Activated CD4-positive, alpha-beta memory T cell treated with anti-CD3 and anti-CD28 coated beads, Interleukin-2, amount 10 ng/mL, durations not matched to agents 7 days and 5 days (primary cell): ENCODE data around the gene LENEP. TPM values are rescaled to one million over a fixed set of nuclear protein-coding genes. Genes with fewer than 3 reads are reported as not detected.

Experiments
- CTCF ChIA-PET: fragments of 350-600 bp; sonication (Branson Sonifier 250); formaldehyde crosslinking; loops from one replicate; lab custom pipeline; 2021; ENCODE audit warnings: antibody characterized with exemption, inconsistent platforms; lab: Charles Lee
- POLR2A ChIA-PET: fragments of 350-600 bp; sonication (Branson Sonifier 250); formaldehyde crosslinking; loops from one replicate; lab custom pipeline; 2021; ENCODE audit warnings: antibody characterized with exemption; lab: Charles Lee
- DNase-seq: peaks from one replicate; pipeline ENCODE4 v3.0.0-alpha.2; 2020
- H3K27ac Mint-ChIP-seq: one replicate; pipeline ENCODE4 v1.8.0; 2021; ENCODE audit warnings: mild to moderate bottlenecking, mixed read lengths
- H3K27me3 Mint-ChIP-seq: one replicate; pipeline ENCODE4 v1.8.0; 2021; ENCODE audit warnings: mixed read lengths
- H3K36me3 Mint-ChIP-seq: one replicate; pipeline ENCODE4 v1.8.0; 2021; ENCODE audit warnings: low read depth, mixed read lengths
- H3K4me1 Mint-ChIP-seq: one replicate; pipeline ENCODE4 v1.8.0; 2021; ENCODE audit warnings: mixed read lengths
- H3K4me3 Mint-ChIP-seq: one replicate; pipeline ENCODE4 v1.8.0; 2021; ENCODE audit warnings: mild to moderate bottlenecking, mixed read lengths
- H3K9me3 Mint-ChIP-seq: one replicate; pipeline ENCODE4 v1.8.0; 2021; ENCODE audit warnings: mixed read lengths
- total RNA-seq, 2 experiments: library from RNA; stranded (reverse); gene quantifications; one replicate each; pipeline ENCODE4 v1.2.3, GENCODE V29; 2021

The LENEP gene
- total RNA-seq, 2 experiments from 2014 or later = 0.35 to 1.2 TPM

- ChIA-PET CTCF (interaction anchor here (1.0 to 12.9 kb wide), 4 partner anchors 11 to 57 kb away, joined by 3 to 107 read pairs (median 10); partner anchors contain the start of genes ADAM15 and FLAD1), POLR2A (interaction anchor here (2.1 kb wide), 1 partner anchor 11 kb away, joined by 9 read pairs; the partner anchor contains the start of gene ADAM15)
- Mint-ChIP-seq H3K27ac (no peak overlapping the region), H3K9me3 (no peaks in the 10 kb centered on the region), H3K27me3 (peaks cover 14% of the 10 kb centered on the region), H3K4me3 (no peak overlapping the region), H3K4me1 (peaks cover 18% of the 10 kb centered on the region), H3K36me3 (no peaks in the 10 kb centered on the region)
- DNase-seq = no peak
These were observed 47.1 kb downstream of the LENEP start for GRCh38 chr1:155040358-155041093.

- Mint-ChIP-seq H3K4me1 (peaks cover 18% of the 10 kb centered on the region), H3K36me3 (no peaks in the 10 kb centered on the region), H3K4me3 (no peak overlapping the region), H3K9me3 (no peaks in the 10 kb centered on the region), H3K27ac (no peak overlapping the region), H3K27me3 (peaks cover 12% of the 10 kb centered on the region)
- POLR2A ChIA-PET = interaction anchor here (2.4 kb wide), 1 partner anchor 42 kb away, joined by 7 read pairs; no protein-coding TSS in a partner anchor
- CTCF ChIA-PET = interaction anchor here (1.3 to 12.9 kb wide), 6 partner anchors 9 to 47 kb away, joined by 3 to 107 read pairs (median 16); partner anchors contain the start of gene ADAM15
- DNase-seq = no peak
These were observed 49.4 kb downstream of the LENEP start for GRCh38 chr1:155042789-155043188.

GRCh38 chr1:155043301-155043702 lies 49.9 kb downstream of the LENEP start:
- Mint-ChIP-seq H3K36me3 (no peaks in the 10 kb centered on the region), H3K27ac (no peak overlapping the region), H3K9me3 (no peaks in the 10 kb centered on the region), H3K4me3 (no peak overlapping the region), H3K27me3 (peaks cover 7% of the 10 kb centered on the region), H3K4me1 (peaks cover 18% of the 10 kb centered on the region)
- ChIA-PET CTCF (interaction anchor here (0.7 to 12.9 kb wide), 13 partner anchors 15 to 483 kb away, joined by 3 to 107 read pairs (median 3); partner anchors contain the start of genes EFNA4 and KRTCAP2), POLR2A (interaction anchor here (2.4 kb wide), 1 partner anchor 42 kb away, joined by 7 read pairs; no protein-coding TSS in a partner anchor)
- DNase-seq = no peak

- CTCF ChIA-PET = interaction anchor here (0.6 to 12.9 kb wide), 17 partner anchors 14 to 484 kb away, joined by 3 to 107 read pairs (median 3); partner anchors contain the start of genes EFNA4, KRTCAP2 and SHC1
- peaks cover 17% of the 10 kb centered on the region for H3K4me1 Mint-ChIP-seq
- H3K27ac Mint-ChIP-seq = no peak overlapping the region
- no peaks in the 10 kb centered on the region for H3K9me3 Mint-ChIP-seq
- no peak overlapping the region for H3K4me3 Mint-ChIP-seq
- peaks cover 3% of the 10 kb centered on the region for H3K27me3 Mint-ChIP-seq
- no peak for DNase-seq
- POLR2A ChIA-PET = interaction anchor here (1.1 to 2.4 kb wide), 2 partner anchors 18 to 41 kb away, joined by 4 to 7 read pairs; no protein-coding TSS in a partner anchor
- H3K36me3 Mint-ChIP-seq = no peaks in the 10 kb centered on the region
These were observed 50.4 kb downstream of the LENEP start for GRCh38 chr1:155043793-155044192.

Other genes with a start within 250 kb of the LENEP start
- gene KCNN3, start 123.3 kb upstream of the LENEP start, total RNA-seq = under 1 TPM in 1 of 2 experiments, not detected in 1; 0.10 TPM
- gene PMVK, start 56.9 kb upstream of the LENEP start, total RNA-seq = 10 to 100 TPM; 40.7 to 41.8 TPM
- gene PBXIP1, start 37.5 kb upstream of the LENEP start, total RNA-seq = 100 to 1,000 TPM; 169 TPM
- gene PYGO2, start 31.8 kb upstream of the LENEP start, total RNA-seq = 10 to 100 TPM; 48.7 to 49.7 TPM
- gene SHC1, start 22.8 kb upstream of the LENEP start, total RNA-seq = 10 to 100 TPM; 80.7 to 80.8 TPM
- 100 to 1,000 TPM; 151 to 162 TPM for gene CKS1B, start 18.9 kb upstream of the LENEP start, total RNA-seq
- gene FLAD1, start 10.2 kb upstream of the LENEP start, total RNA-seq = 10 to 100 TPM; 34.7 to 35.1 TPM
- gene ZBTB7B, start 9.2 kb downstream of the LENEP start, total RNA-seq = 100 to 1,000 TPM; 151 to 152 TPM
- gene DCST2, start 40.2 kb downstream of the LENEP start, total RNA-seq = under 1 TPM; 0.18 to 0.40 TPM
- gene DCST1, start 40.2 kb downstream of the LENEP start, total RNA-seq = not detected
- gene ADAM15, start 57.7 kb downstream of the LENEP start, total RNA-seq = 10 to 100 TPM; 73.9 to 76.4 TPM
- 1 to 10 TPM; 6.6 to 8.5 TPM for gene EFNA4, start 70.2 kb downstream of the LENEP start, total RNA-seq
- gene EFNA3, start 85.3 kb downstream of the LENEP start, total RNA-seq = 1 to 10 TPM; 3.9 to 4.9 TPM
- gene EFNA1, start 134.3 kb downstream of the LENEP start, total RNA-seq = not detected
- gene SLC50A1, start 142.3 kb downstream of the LENEP start, total RNA-seq = 10 to 100 TPM; 50.4 to 52.6 TPM
- 10 to 100 TPM; 80.2 to 80.6 TPM for gene DPM3, start 146.9 kb downstream of the LENEP start, total RNA-seq
- gene KRTCAP2, start 179.7 kb downstream of the LENEP start, total RNA-seq = 100 to 1,000 TPM; 203 to 224 TPM
- gene TRIM46, start 180.3 kb downstream of the LENEP start, total RNA-seq = 10 to 100 TPM; 17.8 to 18.3 TPM
- gene THBS3, start 214.3 kb downstream of the LENEP start, total RNA-seq = 10 to 100 TPM; 30.7 to 32.3 TPM
- 10 to 100 TPM; 41.2 to 43.1 TPM for gene MTX1, start 215.1 kb downstream of the LENEP start, total RNA-seq